HUES64 (cell line): Measurements from ENCODE around the gene FOXM1.
A peak's percentile ranks its signal among the peaks of the same experiment; 100 is the strongest.

Experiments
- H3K27ac ChIP-seq: 2 replicates; pipeline ENCODE4 v1.7.0; 2013; ENCODE audit warnings: low read depth, low read length, inconsistent platforms
- H3K27me3 ChIP-seq: 2 replicates; pipeline ENCODE4 v1.6.1; 2013; ENCODE audit warnings: mild to moderate bottlenecking, low read length; ENCODE audit not compliant: insufficient read depth
- H3K36me3 ChIP-seq: 2 replicates; pipeline ENCODE4 v1.6.1; 2013; ENCODE audit warnings: mild to moderate bottlenecking, low read length; ENCODE audit not compliant: insufficient read depth
- H3K4me1 ChIP-seq: 2 replicates; pipeline ENCODE4 v1.6.1; 2013; ENCODE audit warnings: mild to moderate bottlenecking, low read length, moderate library complexity; ENCODE audit not compliant: insufficient read depth
- H3K4me3 ChIP-seq: 2 replicates; pipeline ENCODE4 v1.5.1; 2013; ENCODE audit warnings: mild to moderate bottlenecking, low read length, moderate library complexity
- H3K9ac ChIP-seq: 2 replicates; pipeline ENCODE4 v1.6.1; 2013; ENCODE audit warnings: mild to moderate bottlenecking, low read depth, low read length
- H3K9me3 ChIP-seq: 2 replicates; pipeline ENCODE4 v1.6.1; 2013; ENCODE audit warnings: low read depth, low read length; ENCODE audit not compliant: insufficient read depth
- WGBS: fragments of 150-250, 120-280 bp; methylation state at CpG from one replicate; pipeline ENCODE4 v1.1.7; 2013; ENCODE audit warnings: missing lambda C conversion rate; 5-methylcytosine and 5-hydroxymethylcytosine counted together

Gene FOXM1

GRCh38 chr12:2857021-2857431 lies 19.9 kb downstream of the FOXM1 start, which contains the start of gene TEX52:
TSS of gene TEX52 (minus strand) at chr12:2857039. CDS start at chr12:2857026, 13 bp downstream.
- WGBS: 71% methylated on average over 3 of the region's 3 CpGs
- H3K36me3 ChIP-seq: peaks cover 40% of the 10 kb centered on the region
- H3K9me3 ChIP-seq: no peaks in the 10 kb centered on the region
- no peaks in the 10 kb centered on the region for H3K27me3 ChIP-seq
- H3K27ac ChIP-seq: 0 out of 2 replicates have a peak within 1 kb of the TSS, but pooled peaks have one; percentile 9
- H3K4me3 ChIP-seq: no peak within 1 kb of the TSS
- no peaks in the 10 kb centered on the region for H3K4me1 ChIP-seq
- no peak within 1 kb of the TSS for H3K9ac ChIP-seq

- peaks cover 30% of the 10 kb centered on the region for H3K36me3 ChIP-seq
- H3K4me1 ChIP-seq: no peaks in the 10 kb centered on the region
- WGBS: 90% methylated on average over 3 of the region's 3 CpGs
- H3K4me3 ChIP-seq: no peak overlapping the region
- H3K9ac ChIP-seq: no peak overlapping the region
- H3K9me3 ChIP-seq: no peaks in the 10 kb centered on the region
- H3K27me3 ChIP-seq: no peaks in the 10 kb centered on the region
- H3K27ac ChIP-seq: no peak overlapping the region
These were observed 20.9 kb downstream of the FOXM1 start for GRCh38 chr12:2856051-2856450.

GRCh38 chr12:2855546-2855945 lies 21.4 kb downstream of the FOXM1 start:
- Histone ChIP-seq H3K36me3 (peaks cover 29% of the 10 kb centered on the region), H3K27ac (no peak overlapping the region), H3K9ac (no peak overlapping the region), H3K4me3 (no peak overlapping the region), H3K4me1 (no peaks in the 10 kb centered on the region), H3K27me3 (no peaks in the 10 kb centered on the region), H3K9me3 (no peaks in the 10 kb centered on the region)
- 91% methylated on average over 7 of the region's 7 CpGs for WGBS

- WGBS: 83% methylated on average over 25 of the region's 25 CpGs
- Histone ChIP-seq H3K4me3 (no peak overlapping the region), H3K27me3 (no peaks in the 10 kb centered on the region)
These were observed 22.1 kb downstream of the FOXM1 start for GRCh38 chr12:2854669-2855453.

GRCh38 chr12:2853626-2854025 lies 23.3 kb downstream of the FOXM1 start:
- no peaks in the 10 kb centered on the region for H3K27me3 ChIP-seq
- no peak overlapping the region for H3K27ac ChIP-seq
- WGBS: 8% methylated on average over 10 of the region's 11 CpGs
- no peak overlapping the region for H3K9ac ChIP-seq
- peaks cover 10% of the 10 kb centered on the region for H3K36me3 ChIP-seq
- H3K4me1 ChIP-seq: no peaks in the 10 kb centered on the region
- no peaks in the 10 kb centered on the region for H3K9me3 ChIP-seq
- no peak overlapping the region for H3K4me3 ChIP-seq

More at GRCh38 chr12:2854669-2855453, 22.1 kb downstream of the FOXM1 start:
- Histone ChIP-seq H3K9me3 (no peaks in the 10 kb centered on the region), H3K9ac (no peak overlapping the region), H3K27ac (no peak overlapping the region), H3K4me1 (no peaks in the 10 kb centered on the region), H3K36me3 (peaks cover 23% of the 10 kb centered on the region)

GRCh38 chr12:2851931-2852330 lies 25.0 kb downstream of the FOXM1 start:
- Histone ChIP-seq H3K4me3 (no peak overlapping the region), H3K9ac (no peak overlapping the region), H3K4me1 (no peaks in the 10 kb centered on the region), H3K27ac (no peak overlapping the region), H3K36me3 (no peaks in the 10 kb centered on the region), H3K27me3 (no peaks in the 10 kb centered on the region), H3K9me3 (no peaks in the 10 kb centered on the region)
- 92% methylated on average over 2 of the region's 3 CpGs for WGBS

GRCh38 chr12:2845280-2845679 lies 31.7 kb downstream of the FOXM1 start:
- no peak overlapping the region for H3K4me3 ChIP-seq
- no peak overlapping the region for H3K9ac ChIP-seq

GRCh38 chr12:2844786-2845185 lies 32.2 kb downstream of the FOXM1 start:
- no peaks in the 10 kb centered on the region for H3K9me3 ChIP-seq
- H3K36me3 ChIP-seq: no peaks in the 10 kb centered on the region
- peaks cover 10% of the 10 kb centered on the region; the same call in 1 of the 2 replicates for H3K4me1 ChIP-seq
- H3K9ac ChIP-seq: no peak overlapping the region
- no peak overlapping the region for H3K4me3 ChIP-seq
- 91% methylated on average over 9 of the region's 9 CpGs for WGBS
- no peak overlapping the region for H3K27ac ChIP-seq
- H3K27me3 ChIP-seq: no peaks in the 10 kb centered on the region

More at GRCh38 chr12:2845280-2845679, 31.7 kb downstream of the FOXM1 start:
- Histone ChIP-seq H3K9me3 (no peaks in the 10 kb centered on the region), H3K27ac (no peak overlapping the region), H3K36me3 (no peaks in the 10 kb centered on the region), H3K27me3 (no peaks in the 10 kb centered on the region), H3K4me1 (peaks cover 10% of the 10 kb centered on the region; the same call in 1 of the 2 replicates)
- 46% methylated on average over 6 of the region's 6 CpGs for WGBS

GRCh38 chr12:2842948-2843347 lies 34.0 kb downstream of the FOXM1 start:
- peaks cover 10% of the 10 kb centered on the region; the same call in 1 of the 2 replicates for H3K4me1 ChIP-seq
- H3K27me3 ChIP-seq: no peaks in the 10 kb centered on the region
- no peaks in the 10 kb centered on the region for H3K36me3 ChIP-seq
- H3K9me3 ChIP-seq: no peaks in the 10 kb centered on the region
- H3K27ac ChIP-seq: no peak overlapping the region
- WGBS: 93% methylated on average over 5 of the region's 5 CpGs
- H3K9ac ChIP-seq: no peak overlapping the region
- H3K4me3 ChIP-seq: no peak overlapping the region

GRCh38 chr12:2841056-2841650 lies 35.8 kb downstream of the FOXM1 start:
- Histone ChIP-seq H3K27me3 (no peaks in the 10 kb centered on the region), H3K4me1 (peaks cover 4% of the 10 kb centered on the region; the same call in 1 of the 2 replicates), H3K4me3 (no peak overlapping the region), H3K27ac (no peak overlapping the region), H3K9me3 (no peaks in the 10 kb centered on the region), H3K36me3 (no peaks in the 10 kb centered on the region), H3K9ac (no peak overlapping the region)
- WGBS: 81% methylated on average over 8 of the region's 9 CpGs

GRCh38 chr12:2836574-2836973 lies 40.4 kb downstream of the FOXM1 start:
- no peak overlapping the region for H3K4me3 ChIP-seq
- H3K36me3 ChIP-seq: no peaks in the 10 kb centered on the region
- H3K4me1 ChIP-seq: 0 out of 2 replicates have a peak, but pooled peaks cover 11% of the 10 kb centered on the region
- H3K27ac ChIP-seq: no peak overlapping the region
- H3K27me3 ChIP-seq: no peaks in the 10 kb centered on the region
- H3K9me3 ChIP-seq: no peaks in the 10 kb centered on the region
- H3K9ac ChIP-seq: no peak overlapping the region
- WGBS: 80% methylated on average over 8 of the region's 8 CpGs
